CD4-positive, alpha-beta T cell treated with Interferon alpha-2 for 1 hour (primary cell): Measurements from ENCODE around the gene DUSP8.
"Not testable (repeated sequence)": the region's sequence is repeated elsewhere in the genome, so short reads cannot be mapped to it uniquely, and the experiment has no call there.

Source experiments
- DNase-seq, 2 donors: peaks; one replicate each; pipeline ENCODE4 v3.0.0-alpha.2; 2020 to 2022

Gene DUSP8

GRCh38 chr11:1572197-1573076 is at the start of gene DUSP8:
Gene DUSP8 (minus strand): TSS chr11:1572271. CDS start chr11:1565826, 6,445 bp downstream.
- DNase-seq, result peak; percentile 94 to 97

- DNase-seq, result peak in 1 of 2 donors; percentile 51
Observed at GRCh38 chr11:1619449-1619848, 47.4 kb upstream of the DUSP8 start.

- no peak for DNase-seq
Observed at GRCh38 chr11:1618231-1618630, 46.2 kb upstream of the DUSP8 start.

GRCh38 chr11:1608363-1608762 is 36.3 kb upstream of the DUSP8 start, which contains the start of gene KRTAP5-3:
Gene KRTAP5-3 (minus strand): TSS chr11:1608463. CDS start chr11:1608385, 78 bp downstream.
- no peak for DNase-seq

GRCh38 chr11:1607901-1608300 is 35.8 kb upstream of the DUSP8 start:
- DNase-seq, result not testable (repeated sequence)

GRCh38 chr11:1607156-1607845 is 35.2 kb upstream of the DUSP8 start:
- not testable (repeated sequence) for DNase-seq

- peak in 1 of 2 donors; percentile 48 for DNase-seq
Observed at GRCh38 chr11:1605923-1606322, 33.9 kb upstream of the DUSP8 start.

- DNase-seq, result no peak
Observed at GRCh38 chr11:1604711-1605110, 32.6 kb upstream of the DUSP8 start.

- DNase-seq, result no peak
Observed at GRCh38 chr11:1604181-1604580, 32.1 kb upstream of the DUSP8 start.

GRCh38 chr11:1603629-1604028 is 31.6 kb upstream of the DUSP8 start:
- DNase-seq, result no peak

GRCh38 chr11:1601663-1602062 is 29.6 kb upstream of the DUSP8 start:
- DNase-seq, result not testable (repeated sequence)

- DNase-seq, result no peak
Observed at GRCh38 chr11:1600626-1601025, 28.6 kb upstream of the DUSP8 start.

GRCh38 chr11:1598816-1599215 is 26.7 kb upstream of the DUSP8 start:
- DNase-seq, result peak in 1 of 2 donors; percentile 49

GRCh38 chr11:1598406-1598805 is 26.3 kb upstream of the DUSP8 start:
- DNase-seq, result not testable (repeated sequence)

- no peak for DNase-seq
Observed at GRCh38 chr11:1597994-1598380, 25.9 kb upstream of the DUSP8 start, which contains the start of gene KRTAP5-2. Gene KRTAP5-2 (minus strand): TSS chr11:1598294. CDS start chr11:1598250, 44 bp downstream.

GRCh38 chr11:1597331-1597993 is 25.4 kb upstream of the DUSP8 start:
- no peak for DNase-seq

- DNase-seq, result not testable (repeated sequence)
Observed at GRCh38 chr11:1596576-1597121, 24.6 kb upstream of the DUSP8 start.

GRCh38 chr11:1595994-1596575 is 24.0 kb upstream of the DUSP8 start:
- not testable (repeated sequence) for DNase-seq

GRCh38 chr11:1592628-1593027 is 20.6 kb upstream of the DUSP8 start:
- DNase-seq, result no peak

GRCh38 chr11:1589996-1590395 is 17.9 kb upstream of the DUSP8 start:
- no peak for DNase-seq

- DNase-seq, result peak in 1 of 2 donors; percentile 59
Observed at GRCh38 chr11:1589191-1589963, 17.3 kb upstream of the DUSP8 start.

- no peak for DNase-seq
Observed at GRCh38 chr11:1586699-1587098, 14.6 kb upstream of the DUSP8 start.
